Uterus (tissue), 2 donors: Measurements from ENCODE around the gene CCDC102B.

Experiments
- CTCF ChIP-seq, 4 experiments: fragments of 200-600 bp in 2 of 4; fragments of 450-650 bp in 2 of 4; sonication (generic) in 2 of 4; IDR thresholded peaks; one replicate each; pipeline ENCODE4 v1.5.1; 2016 to 2019; ENCODE audit warnings: antibody characterized with exemption in 4 of 4, mild to moderate bottlenecking in 2 of 4, moderate library complexity in 1 of 4
- POLR2A ChIP-seq, 2 donors: fragments of 450-650 bp; IDR thresholded peaks; one replicate each; pipeline ENCODE4 v1.6.1; 2016; ENCODE audit warnings: antibody characterized with exemption in 2 of 2, mild to moderate bottlenecking in 1 of 2, moderate library complexity in 1 of 2

- TF ChIP-seq CTCF (IDR thresholded peaks at IDR 0.05) (no peak), POLR2A (IDR thresholded peaks at IDR 0.05) (no peak)
Measured at GRCh38 chr18:68874361-68874760, 76.5 kb downstream of the CCDC102B start.
